IPS-15b (cell line): ENCODE data around the gene SBNO2.

Source experiments
- H3K27me3 ChIP-seq: one replicate; pipeline ENCODE4 v1.6.1; 2013; ENCODE audit warnings: low read length; ENCODE audit not compliant: control insufficient read depth, insufficient read depth
- H3K36me3 ChIP-seq: one replicate; pipeline ENCODE4 v1.6.1; 2013; ENCODE audit warnings: low read length; ENCODE audit not compliant: control insufficient read depth, insufficient read depth
- H3K4me1 ChIP-seq: one replicate; pipeline ENCODE4 v1.6.1; 2013; ENCODE audit warnings: mild to moderate bottlenecking, low read length; ENCODE audit not compliant: control insufficient read depth, insufficient read depth
- H3K4me3 ChIP-seq: one replicate; pipeline ENCODE4 v1.5.1; 2013; ENCODE audit warnings: low read depth, low read length
- H3K9ac ChIP-seq: one replicate; pipeline ENCODE4 v1.6.1; 2013; ENCODE audit warnings: low read depth, mild to moderate bottlenecking, low read length
- H3K9me3 ChIP-seq: one replicate; pipeline ENCODE4 v1.6.1; 2013; ENCODE audit warnings: mild to moderate bottlenecking, low read length; ENCODE audit not compliant: control insufficient read depth, insufficient read depth

SBNO2 gene

DNA sequence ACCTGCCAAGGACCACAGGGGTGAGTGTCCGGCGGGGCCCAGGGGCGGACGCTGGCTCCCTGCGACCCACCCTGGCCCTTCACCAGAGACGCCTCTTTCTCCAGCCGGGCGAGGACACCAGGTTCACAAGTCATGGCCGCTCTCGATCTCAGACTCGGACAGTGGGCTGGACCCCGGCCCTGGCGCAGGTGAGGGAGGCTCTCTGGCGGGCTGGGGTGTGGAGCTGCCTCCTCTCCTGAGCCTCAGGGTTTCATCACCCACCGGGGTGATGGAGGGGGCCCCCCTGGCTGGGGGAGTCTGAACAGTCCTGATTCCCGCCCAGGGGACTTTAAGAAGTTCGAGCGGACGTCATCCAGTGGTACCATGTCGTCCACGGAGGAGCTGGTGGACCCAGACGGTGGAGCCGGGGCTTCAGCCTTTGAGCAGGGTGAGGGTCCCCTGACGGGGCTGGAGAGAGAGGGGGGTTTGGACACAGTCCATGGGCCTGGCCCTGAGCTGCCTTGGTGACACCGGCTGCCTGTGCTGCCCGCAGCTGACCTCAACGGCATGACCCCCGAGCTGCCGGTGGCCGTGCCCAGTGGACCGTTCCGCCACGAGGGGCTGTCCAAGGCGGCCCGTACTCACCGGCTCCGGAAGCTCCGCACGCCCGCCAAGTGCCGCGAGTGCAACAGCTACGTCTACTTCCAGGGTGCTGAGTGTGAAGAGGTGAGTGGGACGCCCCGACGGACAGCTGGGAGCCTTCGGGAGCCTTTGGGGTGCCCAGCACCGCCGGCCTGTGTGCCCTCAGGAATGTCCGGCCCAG lies 93.5 kb downstream of the SBNO2 start:
- no peaks in the 10 kb centered on the region for H3K4me1 ChIP-seq
- no peaks in the 10 kb centered on the region for H3K9me3 ChIP-seq
- no peak overlapping the region for H3K9ac ChIP-seq
- H3K27me3 ChIP-seq, result no peaks in the 10 kb centered on the region
- peak overlapping the region; percentile 32 for H3K4me3 ChIP-seq
- peaks cover 47% of the 10 kb centered on the region for H3K36me3 ChIP-seq

DNA sequence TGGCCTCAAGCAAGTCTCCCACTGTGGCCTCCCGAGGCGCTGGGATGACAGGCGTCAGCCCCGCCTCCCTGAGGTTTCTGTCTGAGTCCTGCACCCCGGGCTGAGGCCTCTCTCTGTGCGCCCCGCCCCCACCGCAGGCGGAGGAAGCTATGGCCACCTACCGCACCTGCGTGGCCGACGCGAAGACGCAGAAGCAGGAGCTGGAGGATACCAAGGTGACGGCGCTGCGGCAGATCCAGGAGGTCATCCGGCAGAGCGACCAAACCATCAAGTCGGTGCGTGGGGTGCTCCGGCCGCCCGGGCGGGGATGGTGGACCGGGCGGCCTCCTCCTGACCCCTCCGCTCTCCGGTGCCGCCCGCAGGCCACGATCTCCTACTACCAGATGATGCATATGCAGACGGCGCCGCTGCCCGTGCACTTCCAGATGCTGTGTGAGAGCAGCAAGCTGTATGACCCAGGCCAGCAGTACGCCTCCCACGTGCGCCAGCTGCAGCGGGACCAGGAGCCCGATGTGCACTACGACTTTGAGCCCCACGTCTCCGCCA lies 94.4 kb downstream of the SBNO2 start:
- Histone ChIP-seq H3K4me1 (no peaks in the 10 kb centered on the region), H3K9me3 (no peaks in the 10 kb centered on the region), H3K4me3 (no peak overlapping the region), H3K36me3 (peaks cover 43% of the 10 kb centered on the region), H3K27me3 (no peaks in the 10 kb centered on the region), H3K9ac (no peak overlapping the region)

DNA sequence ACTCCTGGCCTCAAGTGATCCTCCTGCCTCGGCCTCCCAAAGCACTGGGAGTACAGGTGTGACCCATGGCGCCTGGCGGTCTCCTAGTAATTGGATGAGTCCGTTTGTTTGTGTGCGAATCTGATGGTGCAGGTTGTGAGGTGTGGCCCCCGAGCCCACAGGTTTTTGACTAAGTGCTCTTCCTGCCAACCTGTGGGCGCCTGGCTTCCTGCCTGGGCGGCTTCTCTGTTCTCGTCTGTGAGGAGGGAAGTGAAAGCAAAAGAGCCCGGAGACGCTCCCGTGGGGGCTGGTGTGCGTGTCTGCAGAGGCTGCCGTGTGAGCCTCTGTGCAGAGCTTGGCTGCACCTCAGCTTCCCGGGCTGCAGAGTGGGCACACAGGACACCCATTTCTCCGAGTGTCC lies 97.1 kb downstream of the SBNO2 start:
- H3K9me3 ChIP-seq, result no peaks in the 10 kb centered on the region
- H3K27me3 ChIP-seq, result no peaks in the 10 kb centered on the region
- peaks cover 37% of the 10 kb centered on the region for H3K36me3 ChIP-seq
- H3K9ac ChIP-seq, result no peak overlapping the region
- no peaks in the 10 kb centered on the region for H3K4me1 ChIP-seq
- no peak overlapping the region for H3K4me3 ChIP-seq

DNA sequence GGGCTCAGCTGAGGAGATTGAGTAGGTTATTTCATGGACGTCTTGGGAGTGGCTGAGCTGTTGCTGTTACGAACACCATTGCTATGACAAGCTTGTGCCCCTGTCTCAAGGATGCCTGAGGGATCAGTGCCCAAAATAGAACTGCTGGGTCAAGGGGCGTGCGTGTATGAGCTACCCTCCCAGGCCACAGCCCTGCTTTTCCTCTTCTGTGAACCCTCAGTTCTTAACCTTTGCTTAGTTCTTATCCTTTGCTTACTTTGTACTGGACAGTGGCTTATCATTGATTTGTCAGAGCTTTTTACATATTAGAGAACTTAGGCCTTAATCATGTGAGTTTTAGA lies 98.1 kb downstream of the SBNO2 start:
- H3K36me3 ChIP-seq, result peaks cover 34% of the 10 kb centered on the region

DNA sequence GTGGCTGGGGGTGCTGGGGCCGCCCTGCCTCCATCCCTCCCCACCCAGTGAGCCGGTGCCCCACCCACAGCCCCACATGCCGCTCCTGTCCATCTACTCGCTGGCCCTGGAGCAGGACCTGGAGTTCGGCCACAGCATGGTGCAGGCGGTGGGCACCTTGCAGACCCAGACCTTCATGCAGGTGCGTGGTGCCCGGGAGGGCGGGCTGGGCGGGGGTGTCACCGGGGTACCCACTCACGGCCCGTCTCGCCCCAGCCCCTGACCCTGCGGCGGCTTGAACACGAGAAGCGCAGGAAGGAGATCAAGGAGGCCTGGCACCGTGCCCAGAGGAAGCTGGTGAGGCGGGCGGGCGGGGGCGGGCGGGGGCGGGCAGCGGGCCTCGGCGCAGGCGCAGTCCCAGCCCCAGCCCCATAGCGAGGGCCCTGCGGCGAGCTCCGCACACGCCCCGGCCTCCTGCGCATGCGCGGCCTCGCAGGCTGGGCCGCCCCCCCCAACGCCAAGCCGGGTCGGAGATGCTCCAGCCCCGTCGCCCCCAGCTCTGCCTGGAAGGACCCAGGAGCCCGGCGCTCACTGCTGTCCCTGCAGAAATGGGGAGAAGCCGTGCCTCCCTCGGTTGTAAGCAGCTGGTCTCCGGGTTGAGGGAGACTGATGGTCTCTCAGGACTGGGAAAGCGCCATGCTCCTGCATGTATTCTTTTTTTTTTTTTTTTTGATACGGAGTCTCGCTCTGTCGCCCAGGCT lies 99.4 kb downstream of the SBNO2 start:
- H3K4me3 ChIP-seq, result no peak overlapping the region

More for the DNA sequence above, 98.1 kb downstream of the SBNO2 start:
- Histone ChIP-seq H3K4me3 (no peak overlapping the region), H3K9ac (no peak overlapping the region), H3K27me3 (no peaks in the 10 kb centered on the region), H3K4me1 (no peaks in the 10 kb centered on the region), H3K9me3 (no peaks in the 10 kb centered on the region)

DNA sequence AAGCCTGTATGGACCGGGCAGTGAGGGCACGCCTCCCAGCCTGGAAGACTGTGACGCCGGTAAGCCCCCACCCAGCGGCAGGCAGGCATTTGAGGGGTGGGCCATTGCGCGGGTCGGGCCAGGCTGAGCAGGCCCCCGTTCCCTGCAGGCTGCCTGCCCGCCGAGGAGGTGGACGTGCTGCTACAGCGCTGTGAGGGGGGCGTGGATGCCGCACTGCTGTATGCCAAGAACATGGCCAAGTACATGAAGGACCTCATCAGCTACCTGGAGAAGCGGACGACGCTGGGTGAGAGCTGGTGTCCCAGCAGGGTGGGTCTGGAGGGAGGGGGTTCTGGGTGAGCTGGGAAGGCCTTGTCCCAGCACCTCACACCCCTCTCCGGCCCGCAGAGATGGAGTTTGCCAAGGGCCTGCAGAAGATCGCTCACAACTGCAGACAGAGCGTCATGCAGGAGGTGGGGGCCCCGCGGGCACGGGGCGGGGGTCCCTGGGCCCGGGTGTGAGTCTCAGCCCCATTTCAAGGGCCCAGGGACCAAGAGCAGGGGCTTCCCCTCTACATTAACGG lies 100.0 kb downstream of the SBNO2 start:
- Histone ChIP-seq H3K27me3 (no peaks in the 10 kb centered on the region), H3K9ac (no peak overlapping the region), H3K4me1 (no peaks in the 10 kb centered on the region), H3K4me3 (no peak overlapping the region), H3K36me3 (peaks cover 21% of the 10 kb centered on the region), H3K9me3 (no peaks in the 10 kb centered on the region)

More for the DNA sequence above, 99.4 kb downstream of the SBNO2 start:
- Histone ChIP-seq H3K36me3 (peaks cover 21% of the 10 kb centered on the region), H3K27me3 (no peaks in the 10 kb centered on the region), H3K9ac (no peak overlapping the region), H3K4me1 (no peaks in the 10 kb centered on the region), H3K9me3 (no peaks in the 10 kb centered on the region)

DNA sequence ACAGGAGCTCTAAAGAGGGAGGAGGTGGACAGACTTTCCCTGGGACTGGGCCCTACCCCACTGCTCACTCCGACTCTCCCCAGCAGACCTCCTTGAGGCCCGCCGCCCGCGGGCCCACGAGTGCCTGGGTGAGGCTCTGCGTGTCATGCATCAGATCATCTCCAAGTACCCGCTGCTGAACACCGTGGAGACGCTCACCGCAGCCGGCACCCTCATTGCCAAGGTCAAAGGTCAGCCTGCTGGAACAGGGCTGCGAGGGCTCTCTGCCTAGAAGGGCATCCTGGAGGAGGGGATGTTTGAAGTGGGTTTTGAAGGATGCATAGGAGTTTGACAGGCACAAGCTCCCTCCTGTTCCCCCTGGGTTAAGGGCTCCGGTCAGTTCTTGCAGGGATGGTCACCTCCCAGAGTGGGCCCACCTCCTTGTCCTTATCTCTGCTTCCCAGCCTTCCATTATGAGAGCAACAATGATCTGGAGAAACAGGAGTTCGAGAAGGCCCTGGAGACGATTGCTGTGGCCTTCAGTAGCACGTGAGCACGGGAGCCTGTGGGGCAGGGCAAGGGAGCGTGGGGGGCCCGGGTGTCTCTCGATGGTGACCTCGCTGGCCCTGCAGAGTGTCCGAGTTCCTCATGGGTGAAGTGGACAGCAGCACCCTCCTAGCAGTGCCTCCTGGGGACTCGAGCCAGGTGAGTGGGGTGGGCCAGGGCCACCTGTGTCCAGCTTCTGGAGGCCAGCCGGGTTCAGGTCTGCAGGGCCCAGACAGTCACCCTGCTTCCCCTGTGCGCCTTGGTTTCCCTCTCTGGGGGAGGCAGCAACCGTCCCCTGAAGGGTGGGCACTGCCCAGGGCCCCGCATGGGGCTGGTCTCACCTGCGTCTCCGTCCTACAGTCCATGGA lies 100.8 kb downstream of the SBNO2 start:
- Histone ChIP-seq H3K27me3 (no peaks in the 10 kb centered on the region), H3K36me3 (peaks cover 21% of the 10 kb centered on the region), H3K4me1 (no peaks in the 10 kb centered on the region), H3K9me3 (no peaks in the 10 kb centered on the region), H3K9ac (no peak overlapping the region), H3K4me3 (no peak overlapping the region)

DNA sequence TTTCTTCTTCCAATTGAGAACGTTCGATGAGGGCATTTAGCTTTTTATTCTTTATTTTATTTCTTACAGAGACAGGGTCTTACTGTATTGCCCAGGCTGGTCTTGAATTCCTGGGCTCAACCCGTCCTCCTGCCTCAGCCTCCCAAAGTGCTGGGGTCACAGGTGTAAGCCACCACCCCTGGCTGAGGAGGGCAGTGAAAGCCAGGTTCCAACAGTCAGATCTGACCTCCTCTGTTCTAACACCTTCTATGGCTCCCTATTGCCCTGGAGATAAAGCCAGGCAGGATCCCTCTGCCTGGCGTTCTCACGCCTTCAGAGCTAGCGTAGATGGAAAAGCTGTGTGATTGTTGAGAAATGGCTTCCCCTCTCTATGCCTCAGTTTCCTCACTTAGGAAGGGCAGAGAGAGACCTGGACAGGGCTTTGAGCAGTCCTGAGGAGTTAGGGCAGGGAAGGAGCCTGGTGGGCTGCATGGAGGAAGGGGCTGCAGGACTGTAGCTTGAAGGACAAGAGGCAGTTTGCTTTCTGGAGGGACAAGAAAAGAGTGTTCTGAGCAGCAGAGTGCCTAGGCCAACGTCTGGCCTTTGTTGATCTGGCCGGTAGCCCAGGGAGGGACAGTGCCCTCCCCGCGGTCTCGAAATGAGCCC lies 101.6 kb downstream of the SBNO2 start:
- Histone ChIP-seq H3K36me3 (peaks cover 19% of the 10 kb centered on the region), H3K9ac (no peak overlapping the region), H3K4me3 (no peak overlapping the region), H3K27me3 (no peaks in the 10 kb centered on the region), H3K9me3 (no peaks in the 10 kb centered on the region), H3K4me1 (no peaks in the 10 kb centered on the region)

DNA sequence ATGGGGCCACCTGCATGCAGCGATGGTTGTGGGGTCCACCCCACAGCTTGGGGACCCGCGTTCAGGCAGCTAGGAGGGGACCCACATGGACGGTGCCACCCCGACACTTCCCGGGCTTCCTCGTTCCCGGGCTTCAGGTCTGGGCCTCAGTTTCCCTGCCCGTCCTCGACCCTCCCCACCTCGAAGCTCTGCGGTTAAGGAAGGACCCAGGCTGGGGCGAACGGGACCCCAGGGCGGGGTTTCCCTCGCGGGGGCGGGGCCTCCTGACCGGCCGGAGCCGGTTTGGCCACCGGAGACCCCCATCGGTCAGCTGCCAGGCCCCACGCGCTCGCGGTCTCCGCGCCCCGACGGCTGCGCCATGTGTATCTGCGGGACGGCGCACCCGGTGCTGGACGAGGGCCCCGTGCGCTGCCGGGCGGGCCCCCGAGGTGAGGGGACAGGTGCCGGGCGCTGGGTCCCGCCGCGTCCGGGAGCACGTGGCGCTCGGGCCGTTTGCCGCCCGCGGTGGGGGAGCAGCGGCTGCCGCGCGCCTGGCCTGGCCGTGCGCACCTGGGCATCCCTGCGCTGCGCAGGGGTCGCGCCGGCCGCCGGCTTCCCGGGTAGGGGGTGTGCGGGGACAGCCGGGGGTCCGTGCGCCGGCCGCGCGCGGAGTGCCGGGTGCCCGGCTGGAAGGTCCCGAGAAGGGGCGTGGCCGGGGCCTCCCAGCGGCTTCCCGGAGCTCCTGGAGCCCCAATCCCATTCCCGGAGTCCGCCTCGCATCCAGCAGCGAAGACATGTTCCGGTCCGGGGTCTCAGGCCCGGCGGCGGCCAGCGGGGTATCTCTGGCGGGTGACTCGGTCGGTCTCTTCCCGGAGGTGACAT lies 102.9 kb downstream of the SBNO2 start:
- no peaks in the 10 kb centered on the region for H3K27me3 ChIP-seq

DNA sequence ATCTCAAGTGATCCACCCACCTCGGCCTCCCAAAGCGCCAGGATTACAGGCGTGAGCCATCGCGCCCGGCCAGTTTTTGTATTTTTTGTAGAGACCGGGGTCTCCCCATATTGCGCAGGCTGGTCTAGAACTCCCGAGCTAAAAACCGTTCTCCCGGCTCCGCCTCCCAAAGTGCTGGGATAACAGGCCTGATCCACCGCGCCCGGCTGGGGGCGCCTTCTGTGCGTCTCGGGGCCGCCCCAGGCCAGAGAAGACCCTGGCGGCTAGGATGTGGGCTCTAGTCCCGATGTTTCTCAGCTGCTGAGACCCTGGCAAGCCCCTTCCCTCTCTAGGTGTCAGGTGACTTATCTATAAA lies 103.5 kb downstream of the SBNO2 start:
- H3K4me3 ChIP-seq, result peak overlapping the region; percentile 70
- H3K4me1 ChIP-seq, result peaks cover 1% of the 10 kb centered on the region
- H3K36me3 ChIP-seq, result peaks cover 13% of the 10 kb centered on the region
- no peak overlapping the region for H3K9ac ChIP-seq
- no peaks in the 10 kb centered on the region for H3K9me3 ChIP-seq
- no peaks in the 10 kb centered on the region for H3K27me3 ChIP-seq

More for the DNA sequence above, 102.9 kb downstream of the SBNO2 start:
- peak overlapping the region; percentile 70 for H3K4me3 ChIP-seq
- H3K9me3 ChIP-seq, result no peaks in the 10 kb centered on the region
- no peaks in the 10 kb centered on the region for H3K4me1 ChIP-seq
- H3K36me3 ChIP-seq, result peaks cover 18% of the 10 kb centered on the region
- no peak overlapping the region for H3K9ac ChIP-seq
